ENCODE results near the gene KIF13A.
"Not testable (repeated sequence)": the region's sequence is repeated elsewhere in the genome, so short reads cannot be mapped to it uniquely, and the experiment has no call there.

The KIF13A gene

DNA sequence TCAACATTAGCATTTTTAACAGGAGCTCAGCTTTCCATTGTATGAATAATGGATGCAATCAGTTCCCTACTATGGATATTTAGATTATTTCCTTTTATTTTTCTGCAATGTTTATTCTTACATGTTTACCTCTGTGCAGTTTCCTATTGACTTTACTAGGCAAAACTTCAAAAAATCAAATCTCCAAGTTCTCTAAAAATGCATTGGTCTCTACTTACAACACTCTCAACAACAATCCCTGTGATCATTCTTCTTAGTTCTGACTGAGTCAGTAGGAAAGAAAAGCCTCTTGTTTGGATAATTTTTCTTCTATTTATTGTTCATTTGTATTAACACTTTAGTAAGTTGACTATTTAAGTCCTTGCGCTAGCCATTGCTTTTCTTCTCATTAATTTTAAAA lies 126.1 kb downstream of the KIF13A start:
- Histone ChIP-seq H3K27ac (replicated peaks) (no peak overlapping the region), H3K27me3 (ENCODE audit: insufficient read depth, poor library complexity, severe bottlenecking) (no peaks in the 10 kb centered on the region), H3K4me3 (replicated peaks; ENCODE audit: insufficient read depth, low read length) (no peak overlapping the region)
- DNase-seq (ENCODE audit: low read depth in 1 of 2, low spot score in 1 of 2) = no peak
- no peak for TF ChIP-seq SPI1 (IDR thresholded peaks at IDR 0.05; ENCODE audit: borderline replicate concordance, low read depth)

DNA sequence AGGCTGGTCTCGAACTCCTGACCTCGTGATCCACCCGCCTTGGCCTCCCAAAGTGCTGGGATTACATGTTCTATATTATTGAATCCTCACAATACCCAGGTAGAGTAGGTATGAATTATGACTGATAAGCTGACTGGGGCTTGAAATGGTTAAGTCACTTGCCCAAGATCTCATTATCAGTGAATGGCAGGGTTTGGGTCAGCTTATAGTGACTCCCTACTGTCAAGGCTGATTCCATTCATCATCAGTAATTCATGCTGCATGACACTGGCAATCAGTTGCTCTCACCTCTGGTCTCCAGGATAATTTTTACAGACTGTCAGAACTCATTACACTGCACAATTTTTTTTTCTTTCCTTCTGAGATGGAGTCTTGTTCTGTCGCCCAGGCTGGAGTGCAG lies 127.6 kb downstream of the KIF13A start:
- Histone ChIP-seq H3K4me3 (replicated peaks; ENCODE audit: insufficient read depth, low read length) (no peak overlapping the region), H3K27me3 (ENCODE audit: insufficient read depth, poor library complexity, severe bottlenecking) (no peaks in the 10 kb centered on the region), H3K27ac (replicated peaks) (no peak overlapping the region)
- no peak for DNase-seq (ENCODE audit: low read depth in 1 of 2, low spot score in 1 of 2)
- TF ChIP-seq, protein P1, sequence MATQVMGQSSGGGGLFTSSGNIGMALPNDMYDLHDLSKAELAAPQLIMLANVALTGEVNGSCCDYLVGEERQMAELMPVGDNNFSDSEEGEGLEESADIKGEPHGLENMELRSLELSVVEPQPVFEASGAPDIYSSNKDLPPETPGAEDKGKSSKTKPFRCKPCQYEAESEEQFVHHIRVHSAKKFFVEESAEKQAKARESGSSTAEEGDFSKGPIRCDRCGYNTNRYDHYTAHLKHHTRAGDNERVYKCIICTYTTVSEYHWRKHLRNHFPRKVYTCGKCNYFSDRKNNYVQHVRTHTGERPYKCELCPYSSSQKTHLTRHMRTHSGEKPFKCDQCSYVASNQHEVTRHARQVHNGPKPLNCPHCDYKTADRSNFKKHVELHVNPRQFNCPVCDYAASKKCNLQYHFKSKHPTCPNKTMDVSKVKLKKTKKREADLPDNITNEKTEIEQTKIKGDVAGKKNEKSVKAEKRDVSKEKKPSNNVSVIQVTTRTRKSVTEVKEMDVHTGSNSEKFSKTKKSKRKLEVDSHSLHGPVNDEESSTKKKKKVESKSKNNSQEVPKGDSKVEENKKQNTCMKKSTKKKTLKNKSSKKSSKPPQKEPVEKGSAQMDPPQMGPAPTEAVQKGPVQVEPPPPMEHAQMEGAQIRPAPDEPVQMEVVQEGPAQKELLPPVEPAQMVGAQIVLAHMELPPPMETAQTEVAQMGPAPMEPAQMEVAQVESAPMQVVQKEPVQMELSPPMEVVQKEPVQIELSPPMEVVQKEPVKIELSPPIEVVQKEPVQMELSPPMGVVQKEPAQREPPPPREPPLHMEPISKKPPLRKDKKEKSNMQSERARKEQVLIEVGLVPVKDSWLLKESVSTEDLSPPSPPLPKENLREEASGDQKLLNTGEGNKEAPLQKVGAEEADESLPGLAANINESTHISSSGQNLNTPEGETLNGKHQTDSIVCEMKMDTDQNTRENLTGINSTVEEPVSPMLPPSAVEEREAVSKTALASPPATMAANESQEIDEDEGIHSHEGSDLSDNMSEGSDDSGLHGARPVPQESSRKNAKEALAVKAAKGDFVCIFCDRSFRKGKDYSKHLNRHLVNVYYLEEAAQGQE (IDR thresholded peaks at IDR 0.05; ENCODE audit: insufficient replicate concordance, low read depth) = no peak
- no peak for TF ChIP-seq POLR2AphosphoS5 (IDR thresholded peaks at IDR 0.05; ENCODE audit: low read depth)
- TF ChIP-seq GABPA (IDR thresholded peaks at IDR 0.05; ENCODE audit: low read depth) = no peak
- no peak for TF ChIP-seq CTCF (IDR thresholded peaks at IDR 0.05; ENCODE audit: insufficient read depth, low read length)
- no peak for TF ChIP-seq SPI1 (IDR thresholded peaks at IDR 0.05; ENCODE audit: borderline replicate concordance, low read depth)

GRCh38 chr6:17858584-17858983 lies 128.9 kb downstream of the KIF13A start:
- no peak overlapping the region for H3K27ac ChIP-seq (replicated peaks)
- no peak for DNase-seq (ENCODE audit: low read depth in 1 of 2, low spot score in 1 of 2)
- no peak overlapping the region for H3K4me3 ChIP-seq (replicated peaks; ENCODE audit: insufficient read depth, low read length)
- no peaks in the 10 kb centered on the region for H3K27me3 ChIP-seq (ENCODE audit: insufficient read depth, poor library complexity, severe bottlenecking)
- TF ChIP-seq GABPA (IDR thresholded peaks at IDR 0.05; ENCODE audit: low read depth) (no peak), CTCF (IDR thresholded peaks at IDR 0.05; ENCODE audit: insufficient read depth, low read length) (no peak), SPI1 (IDR thresholded peaks at IDR 0.05; ENCODE audit: borderline replicate concordance, low read depth) (no peak), POLR2AphosphoS5 (IDR thresholded peaks at IDR 0.05; ENCODE audit: low read depth) (no peak)
- TF ChIP-seq, protein P1 (IDR thresholded peaks at IDR 0.05; ENCODE audit: insufficient replicate concordance, low read depth) = no peak

- H3K27ac ChIP-seq (replicated peaks); DNase-seq (ENCODE audit: low read depth in 1 of 2, low spot score in 1 of 2); H3K4me3 ChIP-seq (replicated peaks; ENCODE audit: insufficient read depth, low read length); H3K27me3 ChIP-seq (ENCODE audit: insufficient read depth, poor library complexity, severe bottlenecking): not testable (repeated sequence)
These were observed 130.2 kb downstream of the KIF13A start for GRCh38 chr6:17857188-17857587.

DNA sequence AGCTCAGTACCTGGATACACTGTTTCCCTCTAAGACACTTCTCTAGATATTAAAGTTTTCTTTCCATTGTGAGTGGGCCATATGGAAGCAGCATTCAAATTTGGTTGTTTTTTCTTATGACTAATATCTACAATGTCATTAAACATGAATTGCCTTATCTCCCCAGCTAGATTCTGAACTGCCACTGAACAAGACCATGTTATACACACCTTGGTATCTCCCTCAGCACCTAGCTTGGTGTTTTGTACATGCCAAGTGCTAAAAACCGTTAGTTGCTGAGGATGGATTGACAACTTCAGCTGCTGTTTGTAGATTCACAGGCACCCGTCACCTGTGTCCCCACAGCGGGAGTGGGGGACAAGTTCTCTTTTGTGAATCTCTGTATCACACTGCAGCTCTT lies 131.1 kb downstream of the KIF13A start:
- DNase-seq (ENCODE audit: low read depth in 1 of 2, low spot score in 1 of 2) = no peak
- no peaks in the 10 kb centered on the region for H3K27me3 ChIP-seq (ENCODE audit: insufficient read depth, poor library complexity, severe bottlenecking)
- no peak overlapping the region for H3K27ac ChIP-seq (replicated peaks)
- H3K4me3 ChIP-seq (replicated peaks; ENCODE audit: insufficient read depth, low read length) = no peak overlapping the region
- no peak for TF ChIP-seq GABPA (IDR thresholded peaks at IDR 0.05; ENCODE audit: low read depth)
- TF ChIP-seq CTCF (IDR thresholded peaks at IDR 0.05; ENCODE audit: insufficient read depth, low read length) = no peak
- TF ChIP-seq, protein P1 (IDR thresholded peaks at IDR 0.05; ENCODE audit: insufficient replicate concordance, low read depth) = no peak
- no peak for TF ChIP-seq POLR2AphosphoS5 (IDR thresholded peaks at IDR 0.05; ENCODE audit: low read depth)
- TF ChIP-seq SPI1 (IDR thresholded peaks at IDR 0.05; ENCODE audit: borderline replicate concordance, low read depth) = no peak

Measured in HL-60 (cell line).